HEK293 (cell line): Measurements from ENCODE around the gene FKBP9.

Experiments
- CTCF ChIP-seq: fragments of 450-650 bp; formaldehyde crosslinking; IDR thresholded peaks from 2 replicates; pipeline ENCODE4 v1.5.1; 2016; ENCODE audit warnings: missing biosample characterization, missing genetic modification characterization
- YY1 ChIP-seq: fragments of 450-650 bp; formaldehyde crosslinking; IDR thresholded peaks from 2 replicates; pipeline ENCODE4 v1.5.1; 2018; ENCODE audit warnings: missing biosample characterization, missing genetic modification characterization
- ZBTB8A ChIP-seq: fragments of 450-650 bp; formaldehyde crosslinking; IDR thresholded peaks from 2 replicates; pipeline ENCODE4 v1.5.1; 2016; ENCODE audit warnings: missing biosample characterization, missing genetic modification characterization
- ZFP3 ChIP-seq: fragments of 450-650 bp; formaldehyde crosslinking; IDR thresholded peaks from 2 replicates; pipeline ENCODE4 v1.5.1; 2016; ENCODE audit warnings: low read depth, missing biosample characterization, missing genetic modification characterization
- ZNF426 ChIP-seq: fragments of 450-650 bp; formaldehyde crosslinking; IDR thresholded peaks from 2 replicates; pipeline ENCODE4 v1.5.1; 2017; ENCODE audit warnings: missing biosample characterization, missing genetic modification characterization, mild to moderate bottlenecking, inconsistent platforms, moderate library complexity
- ZNF530 ChIP-seq: fragments of 450-650 bp; formaldehyde crosslinking; IDR thresholded peaks from 2 replicates; pipeline ENCODE4 v1.5.1; 2016; ENCODE audit warnings: low read depth, missing biosample characterization, missing genetic modification characterization
- ZNF776 ChIP-seq: fragments of 450-650 bp; formaldehyde crosslinking; IDR thresholded peaks from 2 replicates; pipeline ENCODE4 v1.5.0; 2017; ENCODE audit warnings: missing biosample characterization, missing genetic modification characterization, borderline replicate concordance
- TF ChIP-seq, protein P1 (sequence below): fragments of 450-650 bp; formaldehyde crosslinking; IDR thresholded peaks from 2 replicates; pipeline ENCODE4 v1.5.1; 2016; ENCODE audit warnings: missing biosample characterization, missing genetic modification characterization, low read depth
- TF ChIP-seq, protein P2 (sequence below): fragments of 450-650 bp; formaldehyde crosslinking; IDR thresholded peaks from 2 replicates; pipeline ENCODE4 v1.5.1; 2016; ENCODE audit warnings: missing biosample characterization, missing genetic modification characterization
- TF ChIP-seq, protein P3 (sequence below): fragments of 450-650 bp; formaldehyde crosslinking; IDR thresholded peaks from 2 replicates; pipeline ENCODE4 v1.5.1; 2016; ENCODE audit warnings: missing biosample characterization, missing genetic modification characterization
- TF ChIP-seq, protein P4 (sequence below): fragments of 450-650 bp; formaldehyde crosslinking; IDR thresholded peaks from 2 replicates; pipeline ENCODE4 v1.5.0; 2017; ENCODE audit warnings: missing biosample characterization, missing genetic modification characterization, borderline replicate concordance
- TF ChIP-seq, protein P5 (sequence below): fragments of 450-650 bp; formaldehyde crosslinking; IDR thresholded peaks from 2 replicates; pipeline ENCODE4 v1.5.1; 2016; ENCODE audit warnings: missing biosample characterization, missing genetic modification characterization

DNA sequence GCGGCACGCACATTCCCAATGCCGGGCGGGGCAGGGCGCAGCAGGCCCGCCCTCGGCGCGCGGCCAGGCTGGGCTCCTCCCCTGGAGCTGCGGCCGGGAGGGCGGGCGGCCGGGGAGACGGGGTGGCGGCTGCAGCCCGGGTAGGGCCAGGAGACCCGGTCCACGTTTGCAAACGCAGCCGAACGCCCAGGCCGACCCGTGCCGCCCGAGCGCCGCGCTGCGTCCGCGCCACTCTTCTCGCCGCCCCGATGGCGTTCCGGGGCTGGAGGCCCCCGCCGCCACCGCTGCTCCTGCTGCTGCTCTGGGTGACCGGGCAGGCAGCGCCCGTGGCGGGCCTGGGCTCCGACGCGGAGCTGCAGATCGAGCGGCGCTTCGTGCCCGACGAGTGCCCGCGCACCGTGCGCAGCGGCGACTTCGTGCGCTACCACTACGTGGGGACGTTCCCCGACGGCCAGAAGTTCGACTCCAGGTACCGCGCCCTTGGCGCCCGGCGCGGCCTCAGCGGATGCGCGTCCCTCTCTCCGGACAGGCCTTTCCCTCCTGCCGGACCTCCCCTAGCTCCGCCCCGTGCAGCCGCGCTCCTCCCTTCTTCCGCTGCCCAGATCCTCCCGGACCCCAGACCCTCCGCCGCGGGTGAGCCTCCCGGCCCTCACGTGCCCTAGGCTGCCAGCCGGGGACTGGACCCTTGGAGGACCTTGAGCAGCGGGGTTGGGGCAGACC lies at the start of gene FKBP9:
- TF ChIP-seq, protein P1, sequence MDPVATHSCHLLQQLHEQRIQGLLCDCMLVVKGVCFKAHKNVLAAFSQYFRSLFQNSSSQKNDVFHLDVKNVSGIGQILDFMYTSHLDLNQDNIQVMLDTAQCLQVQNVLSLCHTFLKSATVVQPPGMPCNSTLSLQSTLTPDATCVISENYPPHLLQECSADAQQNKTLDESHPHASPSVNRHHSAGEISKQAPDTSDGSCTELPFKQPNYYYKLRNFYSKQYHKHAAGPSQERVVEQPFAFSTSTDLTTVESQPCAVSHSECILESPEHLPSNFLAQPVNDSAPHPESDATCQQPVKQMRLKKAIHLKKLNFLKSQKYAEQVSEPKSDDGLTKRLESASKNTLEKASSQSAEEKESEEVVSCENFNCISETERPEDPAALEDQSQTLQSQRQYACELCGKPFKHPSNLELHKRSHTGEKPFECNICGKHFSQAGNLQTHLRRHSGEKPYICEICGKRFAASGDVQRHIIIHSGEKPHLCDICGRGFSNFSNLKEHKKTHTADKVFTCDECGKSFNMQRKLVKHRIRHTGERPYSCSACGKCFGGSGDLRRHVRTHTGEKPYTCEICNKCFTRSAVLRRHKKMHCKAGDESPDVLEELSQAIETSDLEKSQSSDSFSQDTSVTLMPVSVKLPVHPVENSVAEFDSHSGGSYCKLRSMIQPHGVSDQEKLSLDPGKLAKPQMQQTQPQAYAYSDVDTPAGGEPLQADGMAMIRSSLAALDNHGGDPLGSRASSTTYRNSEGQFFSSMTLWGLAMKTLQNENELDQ (tag by site-specific recombination), result no peak
- TF ChIP-seq ZNF426 (no peak), ZNF776 (tag by site-specific recombination) (no peak), YY1 (tag by site-specific recombination) (0 out of 2 replicates have a peak, but pooled peaks have one; percentile 35), ZFP3 (tag by site-specific recombination) (no peak), CTCF (tag by site-specific recombination) (0 out of 2 replicates have a peak, but pooled peaks have one; percentile 7), ZBTB8A (tag by site-specific recombination) (peak; percentile 92), ZNF530 (no peak)
- TF ChIP-seq, protein P2, sequence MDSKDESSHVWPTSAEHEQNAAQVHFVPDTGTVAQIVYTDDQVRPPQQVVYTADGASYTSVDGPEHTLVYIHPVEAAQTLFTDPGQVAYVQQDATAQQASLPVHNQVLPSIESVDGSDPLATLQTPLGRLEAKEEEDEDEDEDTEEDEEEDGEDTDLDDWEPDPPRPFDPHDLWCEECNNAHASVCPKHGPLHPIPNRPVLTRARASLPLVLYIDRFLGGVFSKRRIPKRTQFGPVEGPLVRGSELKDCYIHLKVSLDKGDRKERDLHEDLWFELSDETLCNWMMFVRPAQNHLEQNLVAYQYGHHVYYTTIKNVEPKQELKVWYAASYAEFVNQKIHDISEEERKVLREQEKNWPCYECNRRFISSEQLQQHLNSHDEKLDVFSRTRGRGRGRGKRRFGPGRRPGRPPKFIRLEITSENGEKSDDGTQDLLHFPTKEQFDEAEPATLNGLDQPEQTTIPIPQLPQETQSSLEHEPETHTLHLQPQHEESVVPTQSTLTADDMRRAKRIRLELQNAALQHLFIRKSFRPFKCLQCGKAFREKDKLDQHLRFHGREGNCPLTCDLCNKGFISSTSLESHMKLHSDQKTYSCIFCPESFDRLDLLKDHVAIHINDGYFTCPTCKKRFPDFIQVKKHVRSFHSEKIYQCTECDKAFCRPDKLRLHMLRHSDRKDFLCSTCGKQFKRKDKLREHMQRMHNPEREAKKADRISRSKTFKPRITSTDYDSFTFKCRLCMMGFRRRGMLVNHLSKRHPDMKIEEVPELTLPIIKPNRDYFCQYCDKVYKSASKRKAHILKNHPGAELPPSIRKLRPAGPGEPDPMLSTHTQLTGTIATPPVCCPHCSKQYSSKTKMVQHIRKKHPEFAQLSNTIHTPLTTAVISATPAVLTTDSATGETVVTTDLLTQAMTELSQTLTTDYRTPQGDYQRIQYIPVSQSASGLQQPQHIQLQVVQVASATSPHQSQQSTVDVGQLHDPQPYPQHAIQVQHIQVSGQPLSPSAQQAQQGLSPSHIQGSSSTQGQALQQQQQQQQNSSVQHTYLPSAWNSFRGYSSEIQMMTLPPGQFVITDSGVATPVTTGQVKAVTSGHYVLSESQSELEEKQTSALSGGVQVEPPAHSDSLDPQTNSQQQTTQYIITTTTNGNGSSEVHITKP (tag by site-specific recombination), result no peak
- TF ChIP-seq, protein P3, sequence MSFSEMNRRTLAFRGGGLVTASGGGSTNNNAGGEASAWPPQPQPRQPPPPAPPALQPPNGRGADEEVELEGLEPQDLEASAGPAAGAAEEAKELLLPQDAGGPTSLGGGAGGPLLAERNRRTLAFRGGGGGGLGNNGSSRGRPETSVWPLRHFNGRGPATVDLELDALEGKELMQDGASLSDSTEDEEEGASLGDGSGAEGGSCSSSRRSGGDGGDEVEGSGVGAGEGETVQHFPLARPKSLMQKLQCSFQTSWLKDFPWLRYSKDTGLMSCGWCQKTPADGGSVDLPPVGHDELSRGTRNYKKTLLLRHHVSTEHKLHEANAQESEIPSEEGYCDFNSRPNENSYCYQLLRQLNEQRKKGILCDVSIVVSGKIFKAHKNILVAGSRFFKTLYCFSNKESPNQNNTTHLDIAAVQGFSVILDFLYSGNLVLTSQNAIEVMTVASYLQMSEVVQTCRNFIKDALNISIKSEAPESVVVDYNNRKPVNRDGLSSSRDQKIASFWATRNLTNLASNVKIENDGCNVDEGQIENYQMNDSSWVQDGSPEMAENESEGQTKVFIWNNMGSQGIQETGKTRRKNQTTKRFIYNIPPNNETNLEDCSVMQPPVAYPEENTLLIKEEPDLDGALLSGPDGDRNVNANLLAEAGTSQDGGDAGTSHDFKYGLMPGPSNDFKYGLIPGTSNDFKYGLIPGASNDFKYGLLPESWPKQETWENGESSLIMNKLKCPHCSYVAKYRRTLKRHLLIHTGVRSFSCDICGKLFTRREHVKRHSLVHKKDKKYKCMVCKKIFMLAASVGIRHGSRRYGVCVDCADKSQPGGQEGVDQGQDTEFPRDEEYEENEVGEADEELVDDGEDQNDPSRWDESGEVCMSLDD, result no peak
- TF ChIP-seq, protein P4, sequence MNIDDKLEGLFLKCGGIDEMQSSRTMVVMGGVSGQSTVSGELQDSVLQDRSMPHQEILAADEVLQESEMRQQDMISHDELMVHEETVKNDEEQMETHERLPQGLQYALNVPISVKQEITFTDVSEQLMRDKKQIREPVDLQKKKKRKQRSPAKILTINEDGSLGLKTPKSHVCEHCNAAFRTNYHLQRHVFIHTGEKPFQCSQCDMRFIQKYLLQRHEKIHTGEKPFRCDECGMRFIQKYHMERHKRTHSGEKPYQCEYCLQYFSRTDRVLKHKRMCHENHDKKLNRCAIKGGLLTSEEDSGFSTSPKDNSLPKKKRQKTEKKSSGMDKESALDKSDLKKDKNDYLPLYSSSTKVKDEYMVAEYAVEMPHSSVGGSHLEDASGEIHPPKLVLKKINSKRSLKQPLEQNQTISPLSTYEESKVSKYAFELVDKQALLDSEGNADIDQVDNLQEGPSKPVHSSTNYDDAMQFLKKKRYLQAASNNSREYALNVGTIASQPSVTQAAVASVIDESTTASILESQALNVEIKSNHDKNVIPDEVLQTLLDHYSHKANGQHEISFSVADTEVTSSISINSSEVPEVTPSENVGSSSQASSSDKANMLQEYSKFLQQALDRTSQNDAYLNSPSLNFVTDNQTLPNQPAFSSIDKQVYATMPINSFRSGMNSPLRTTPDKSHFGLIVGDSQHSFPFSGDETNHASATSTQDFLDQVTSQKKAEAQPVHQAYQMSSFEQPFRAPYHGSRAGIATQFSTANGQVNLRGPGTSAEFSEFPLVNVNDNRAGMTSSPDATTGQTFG, result no peak
- TF ChIP-seq, protein P5, sequence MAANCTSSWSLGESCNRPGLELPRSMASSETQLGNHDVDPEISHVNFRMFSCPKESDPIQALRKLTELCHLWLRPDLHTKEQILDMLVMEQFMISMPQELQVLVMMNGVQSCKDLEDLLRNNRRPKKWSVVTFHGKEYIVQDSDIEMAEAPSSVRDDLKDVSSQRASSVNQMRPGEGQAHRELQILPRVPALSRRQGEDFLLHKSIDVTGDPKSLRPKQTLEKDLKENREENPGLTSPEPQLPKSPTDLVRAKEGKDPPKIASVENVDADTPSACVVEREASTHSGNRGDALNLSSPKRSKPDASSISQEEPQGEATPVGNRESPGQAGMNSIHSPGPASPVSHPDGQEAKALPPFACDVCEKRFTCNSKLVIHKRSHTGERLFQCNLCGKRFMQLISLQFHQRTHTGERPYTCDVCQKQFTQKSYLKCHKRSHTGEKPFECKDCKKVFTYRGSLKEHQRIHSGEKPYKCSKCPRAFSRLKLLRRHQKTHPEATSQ (tag by site-specific recombination), result 0 out of 2 replicates have a peak, but pooled peaks have one; percentile 74
